ENCODE results near the gene GPD1. TPM values are rescaled to one million over a fixed set of nuclear protein-coding genes. Genes with fewer than 3 reads are reported as not detected.
A peak's percentile ranks its signal among the peaks of the same experiment; 100 is the strongest.

Gene GPD1
- total RNA-seq, 4 donors from 2014 or later, result 0.17 to 2.5 (median 0.60) TPM

GRCh38 chr12:50073206-50073605, 30.6 kb upstream of the GPD1 start:
- Histone ChIP-seq H3K27ac (replicated peaks in 1 of 4) (no peak overlapping the region), H3K4me3 (no peak overlapping the region), H3K27me3 (no peaks in the 10 kb centered on the region), H3K36me3 (no peaks in the 10 kb centered on the region), H3K4me1 (peaks cover 3 to 18% (median 15%) of the 10 kb centered on the region in 4 donors), H3K9me3 (no peaks in the 10 kb centered on the region)
- intact Hi-C loops (cut with DNase I), result no loop called here
- no peak for TF ChIP-seq POLR2A (IDR thresholded peaks at IDR 0.05; ENCODE audit: low read depth)
- TF ChIP-seq POLR2AphosphoS5 (IDR thresholded peaks at IDR 0.05), result no peak
- TF ChIP-seq EP300 (IDR thresholded peaks at IDR 0.05), result no peak
- TF ChIP-seq CTCF (IDR thresholded peaks at IDR 0.05), result no peak
- 86% methylated on average over 7 of the region's 7 CpGs for WGBS
- no peak for DNase-seq (ENCODE audit: extremely low spot score)

GRCh38 chr12:50073712-50074111, 30.1 kb upstream of the GPD1 start:
- no peak for DNase-seq (ENCODE audit: extremely low spot score)

GRCh38 chr12:50074936-50075807, 28.6 kb upstream of the GPD1 start:
- Histone ChIP-seq H3K27ac (replicated peaks in 1 of 4) (no peak overlapping the region), H3K4me3 (no peak overlapping the region), H3K9me3 (no peaks in the 10 kb centered on the region), H3K27me3 (no peaks in the 10 kb centered on the region), H3K4me1 (peaks cover 3 to 17% (median 13%) of the 10 kb centered on the region in 4 donors), H3K36me3 (no peaks in the 10 kb centered on the region)
- TF ChIP-seq POLR2AphosphoS5 (IDR thresholded peaks at IDR 0.05), result no peak
- TF ChIP-seq CTCF (IDR thresholded peaks at IDR 0.05), result peak in 2 of 3 experiments; percentile 91 to 98
- peak; percentile 95 for DNase-seq (ENCODE audit: extremely low spot score)
- intact Hi-C loops (cut with DNase I), result loop anchor here (2.0 to 5.0 kb wide), 2 partner anchors 100 to 237 kb away; no protein-coding TSS in a partner anchor
- 22% methylated on average over 4 of the region's 9 CpGs for WGBS

More at GRCh38 chr12:50073712-50074111, 30.1 kb upstream of the GPD1 start:
- intact Hi-C loops (cut with DNase I), result loop anchor here (2.0 kb wide), 1 partner anchor 101 kb away; no protein-coding TSS in a partner anchor
- H3K4me3 ChIP-seq, result no peak overlapping the region
- H3K27ac ChIP-seq (replicated peaks in 1 of 4), result no peak overlapping the region
- TF ChIP-seq CTCF (IDR thresholded peaks at IDR 0.05) (no peak), POLR2A (IDR thresholded peaks at IDR 0.05; ENCODE audit: low read depth) (no peak), EP300 (IDR thresholded peaks at IDR 0.05) (no peak), POLR2AphosphoS5 (IDR thresholded peaks at IDR 0.05) (no peak)
- peaks cover 3 to 18% (median 15%) of the 10 kb centered on the region in 4 donors for H3K4me1 ChIP-seq
- no peaks in the 10 kb centered on the region for H3K27me3 ChIP-seq
- H3K9me3 ChIP-seq, result no peaks in the 10 kb centered on the region
- no peaks in the 10 kb centered on the region for H3K36me3 ChIP-seq
- 84% methylated on average over 5 of the region's 10 CpGs for WGBS

- no peak for DNase-seq (ENCODE audit: extremely low spot score)
- Histone ChIP-seq H3K36me3 (no peaks in the 10 kb centered on the region), H3K4me1 (peaks cover 3 to 11% (median 7%) of the 10 kb centered on the region in 4 donors), H3K27me3 (no peaks in the 10 kb centered on the region), H3K27ac (replicated peaks in 1 of 4) (no peak overlapping the region), H3K9me3 (no peaks in the 10 kb centered on the region), H3K4me3 (no peak overlapping the region)
- TF ChIP-seq EP300 (IDR thresholded peaks at IDR 0.05) (no peak), CTCF (IDR thresholded peaks at IDR 0.05) (no peak), POLR2A (IDR thresholded peaks at IDR 0.05; ENCODE audit: low read depth) (no peak)
- 92% methylated on average over 1 of the region's 1 CpG for WGBS
- intact Hi-C loops (cut with DNase I), result loop anchor here (2.0 to 5.0 kb wide), 2 partner anchors 99 to 237 kb away; no protein-coding TSS in a partner anchor
Observed at GRCh38 chr12:50075808-50076170, 28.0 kb upstream of the GPD1 start.
